ENCODE measurements around the gene PRSS2. TPM values are rescaled to one million over a fixed set of nuclear protein-coding genes. Genes with fewer than 3 reads are reported as not detected.
"Not testable (repeated sequence)": the region's sequence is repeated elsewhere in the genome, so short reads cannot be mapped to it uniquely, and the experiment has no call there.

Gene PRSS2
- total RNA-seq, 2 experiments from 2014 or later, result not detected

DNA sequence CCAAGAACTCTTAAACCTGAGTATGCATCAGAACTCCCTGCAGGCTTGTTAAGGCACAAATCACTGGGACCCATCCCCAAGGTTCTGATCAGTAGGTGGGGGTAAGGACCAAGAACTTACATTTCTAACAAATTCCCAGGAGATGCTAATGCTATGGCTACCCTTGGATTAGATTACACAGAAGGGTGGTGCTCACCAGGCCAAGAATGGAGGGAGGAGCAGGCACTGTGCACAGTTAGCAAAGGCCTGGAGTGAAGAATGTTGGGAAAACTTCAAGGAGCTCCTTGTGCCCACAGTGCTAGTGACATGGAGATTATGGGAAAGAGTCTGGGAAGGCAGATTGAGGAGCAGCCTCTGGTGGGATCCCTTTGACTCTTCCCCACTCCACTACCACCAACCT is 1.9 kb downstream of the PRSS2 start:
- TF ChIP-seq, protein P1, sequence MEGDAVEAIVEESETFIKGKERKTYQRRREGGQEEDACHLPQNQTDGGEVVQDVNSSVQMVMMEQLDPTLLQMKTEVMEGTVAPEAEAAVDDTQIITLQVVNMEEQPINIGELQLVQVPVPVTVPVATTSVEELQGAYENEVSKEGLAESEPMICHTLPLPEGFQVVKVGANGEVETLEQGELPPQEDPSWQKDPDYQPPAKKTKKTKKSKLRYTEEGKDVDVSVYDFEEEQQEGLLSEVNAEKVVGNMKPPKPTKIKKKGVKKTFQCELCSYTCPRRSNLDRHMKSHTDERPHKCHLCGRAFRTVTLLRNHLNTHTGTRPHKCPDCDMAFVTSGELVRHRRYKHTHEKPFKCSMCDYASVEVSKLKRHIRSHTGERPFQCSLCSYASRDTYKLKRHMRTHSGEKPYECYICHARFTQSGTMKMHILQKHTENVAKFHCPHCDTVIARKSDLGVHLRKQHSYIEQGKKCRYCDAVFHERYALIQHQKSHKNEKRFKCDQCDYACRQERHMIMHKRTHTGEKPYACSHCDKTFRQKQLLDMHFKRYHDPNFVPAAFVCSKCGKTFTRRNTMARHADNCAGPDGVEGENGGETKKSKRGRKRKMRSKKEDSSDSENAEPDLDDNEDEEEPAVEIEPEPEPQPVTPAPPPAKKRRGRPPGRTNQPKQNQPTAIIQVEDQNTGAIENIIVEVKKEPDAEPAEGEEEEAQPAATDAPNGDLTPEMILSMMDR (IDR thresholded peaks at IDR 0.05), result no peak
- ChIA-PET CTCF (no interaction called here), POLR2A (no interaction called here)
- Mint-ChIP-seq H3K27ac (no peak overlapping the region), H3K4me3 (no peak overlapping the region), H3K4me1 (ENCODE audit: low read depth) (peaks cover 2% of the 10 kb centered on the region), H3K9me3 (no peaks in the 10 kb centered on the region), H3K27me3 (no peaks in the 10 kb centered on the region), H3K36me3 (ENCODE audit: low read depth) (no peaks in the 10 kb centered on the region)
- ATAC-seq (no peak), DNase-seq (no peak)
- intact Hi-C loops (cut with micrococcal nuclease), result no loop called here

DNA sequence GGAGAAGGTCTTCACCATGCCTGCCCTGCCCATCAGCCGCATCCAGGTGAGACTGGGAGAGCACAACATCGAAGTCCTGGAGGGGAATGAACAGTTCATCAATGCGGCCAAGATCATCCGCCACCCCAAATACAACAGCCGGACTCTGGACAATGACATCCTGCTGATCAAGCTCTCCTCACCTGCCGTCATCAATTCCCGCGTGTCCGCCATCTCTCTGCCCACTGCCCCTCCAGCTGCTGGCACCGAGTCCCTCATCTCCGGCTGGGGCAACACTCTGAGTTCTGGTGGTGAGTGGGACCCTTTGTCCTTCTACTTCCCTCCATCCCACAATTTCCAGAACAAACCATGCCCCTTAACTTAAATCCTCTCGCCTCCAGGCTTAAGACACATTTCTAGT is 2.5 kb downstream of the PRSS2 start:
- CTCF ChIA-PET, result no interaction called here

DNA sequence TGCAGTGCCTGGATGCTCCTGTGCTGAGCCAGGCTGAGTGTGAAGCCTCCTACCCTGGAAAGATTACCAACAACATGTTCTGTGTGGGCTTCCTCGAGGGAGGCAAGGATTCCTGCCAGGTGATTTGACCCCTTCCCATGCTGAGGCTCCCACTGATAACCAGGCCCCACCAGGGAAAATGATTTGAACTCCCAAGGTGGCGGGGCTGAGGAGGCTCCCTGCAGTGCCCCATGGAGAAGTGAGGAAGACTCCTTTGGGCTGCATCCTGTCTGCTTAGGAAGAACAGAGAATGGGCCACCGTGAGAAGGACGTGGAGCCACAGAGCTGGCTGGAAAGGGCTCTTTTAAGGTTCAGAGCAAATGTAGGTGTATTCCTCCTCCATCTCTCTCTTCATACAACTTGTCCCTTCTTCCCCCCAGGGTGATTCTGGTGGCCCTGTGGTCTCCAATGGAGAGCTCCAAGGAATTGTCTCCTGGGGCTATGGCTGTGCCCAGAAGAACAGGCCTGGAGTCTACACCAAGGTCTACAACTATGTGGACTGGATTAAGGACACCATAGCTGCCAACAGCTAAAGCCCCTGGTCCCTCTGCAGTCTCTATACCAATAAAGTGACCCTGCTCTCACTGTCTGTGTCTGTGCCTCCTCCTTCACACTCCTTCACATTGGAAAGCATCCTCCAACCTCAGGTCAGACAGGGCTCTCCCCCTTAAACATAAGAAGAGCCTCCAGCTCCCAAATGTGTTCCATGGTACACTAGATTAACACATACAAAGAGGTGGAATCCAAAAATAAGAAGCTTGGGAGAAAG is 3.4 kb downstream of the PRSS2 start:
- POLR2A ChIA-PET, result no interaction called here
- Mint-ChIP-seq H3K9me3 (no peaks in the 10 kb centered on the region), H3K4me3 (no peak overlapping the region), H3K27ac (no peak overlapping the region), H3K36me3 (ENCODE audit: low read depth) (no peaks in the 10 kb centered on the region), H3K4me1 (ENCODE audit: low read depth) (peaks cover 2% of the 10 kb centered on the region), H3K27me3 (no peaks in the 10 kb centered on the region)
- TF ChIP-seq, protein P1 (IDR thresholded peaks at IDR 0.05), result no peak
- no peak for ATAC-seq
- no peak for DNase-seq
- intact Hi-C loops (cut with micrococcal nuclease), result no loop called here
- CTCF ChIA-PET, result interaction anchor here (1.0 to 1.6 kb wide), 2 partner anchors 9 to 142 kb away, joined by 3 to 4 read pairs; no protein-coding TSS in a partner anchor

More for the DNA sequence above, 2.5 kb downstream of the PRSS2 start:
- POLR2A ChIA-PET, result no interaction called here
- Mint-ChIP-seq H3K36me3 (ENCODE audit: low read depth) (no peaks in the 10 kb centered on the region), H3K4me1 (ENCODE audit: low read depth) (peaks cover 2% of the 10 kb centered on the region), H3K27ac (no peak overlapping the region), H3K4me3 (no peak overlapping the region), H3K9me3 (no peaks in the 10 kb centered on the region), H3K27me3 (no peaks in the 10 kb centered on the region)
- DNase-seq (no peak), ATAC-seq (no peak)
- intact Hi-C loops (cut with micrococcal nuclease), result no loop called here
- TF ChIP-seq, protein P1 (IDR thresholded peaks at IDR 0.05), result no peak

DNA sequence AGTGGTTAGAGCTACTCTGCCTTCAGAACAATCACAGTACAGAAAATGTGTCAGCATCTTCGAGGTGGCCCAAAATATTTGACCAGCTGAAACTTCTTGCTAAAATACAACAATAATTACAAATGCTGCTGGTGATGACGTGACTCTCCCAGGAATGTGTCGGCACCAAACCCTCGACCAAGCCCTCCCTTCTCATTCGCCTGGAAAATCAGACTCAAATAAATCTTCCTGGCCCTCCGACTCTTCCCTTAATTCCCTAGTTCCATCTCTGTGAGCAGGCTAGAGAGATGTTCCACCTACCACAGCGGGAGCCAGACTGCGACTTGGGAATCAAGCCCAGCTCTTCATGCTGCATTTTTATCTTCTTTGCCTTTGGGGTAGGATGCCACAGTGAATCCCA is 4.1 kb downstream of the PRSS2 start:
- no peak for ATAC-seq
- Mint-ChIP-seq H3K27ac (no peak overlapping the region), H3K4me3 (no peak overlapping the region), H3K36me3 (ENCODE audit: low read depth) (no peaks in the 10 kb centered on the region), H3K4me1 (ENCODE audit: low read depth) (peaks cover 2% of the 10 kb centered on the region), H3K27me3 (no peaks in the 10 kb centered on the region), H3K9me3 (no peaks in the 10 kb centered on the region)
- DNase-seq, result no peak
- ChIA-PET CTCF (interaction anchor here (1.0 to 1.6 kb wide), 2 partner anchors 8 to 142 kb away, joined by 3 to 4 read pairs; no protein-coding TSS in a partner anchor), POLR2A (no interaction called here)
- TF ChIP-seq, protein P1 (IDR thresholded peaks at IDR 0.05), result no peak
- intact Hi-C loops (cut with micrococcal nuclease), result no loop called here

DNA sequence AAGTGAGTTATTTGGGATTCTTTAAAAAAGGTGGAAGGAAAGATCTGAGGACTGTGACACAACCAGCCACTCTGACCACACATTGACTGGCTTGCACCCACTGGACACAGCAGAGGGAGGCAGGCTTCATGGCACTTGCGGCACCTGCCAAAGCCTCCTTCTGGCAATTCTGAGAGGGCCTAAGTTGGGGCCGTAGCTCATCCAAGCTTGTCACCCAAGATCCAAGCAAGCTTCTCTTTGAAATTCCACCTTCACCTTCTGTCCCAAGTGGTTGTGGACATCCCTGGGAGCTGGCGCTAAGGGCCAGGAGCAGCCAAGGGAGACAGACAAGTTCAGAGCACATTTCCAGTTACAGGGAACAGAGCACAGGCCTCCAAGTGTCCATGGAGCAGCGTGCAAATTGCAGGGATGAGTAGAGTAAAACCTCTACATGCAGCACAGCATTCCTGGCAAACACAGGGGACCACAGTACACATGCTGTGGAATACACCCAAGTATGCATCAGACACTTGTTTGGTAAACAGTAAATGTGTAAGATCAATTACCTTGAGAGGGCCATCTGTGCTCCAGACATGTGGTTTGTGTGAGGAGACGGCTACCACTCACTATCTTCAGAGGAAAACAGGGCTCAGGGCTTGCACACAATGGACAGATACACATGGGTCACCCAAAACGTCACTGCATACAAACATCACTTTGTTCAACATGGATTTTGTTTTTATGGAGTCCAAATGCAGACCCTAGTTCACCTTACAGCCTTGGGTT is 4.8 kb downstream of the PRSS2 start:
- H3K9me3 Mint-ChIP-seq; DNase-seq; POLR2A ChIA-PET; ATAC-seq; intact Hi-C loops (cut with micrococcal nuclease); H3K4me3 Mint-ChIP-seq; H3K27me3 Mint-ChIP-seq; H3K4me1 Mint-ChIP-seq (ENCODE audit: low read depth); CTCF ChIA-PET; H3K27ac Mint-ChIP-seq; H3K36me3 Mint-ChIP-seq (ENCODE audit: low read depth): not testable (repeated sequence)
